HEK293 (cell line): Measurements from ENCODE around the gene DGUOK.

Experiments
- CTCF ChIA-PET: fragments of 350-600 bp; formaldehyde crosslinking; extraction: SDS; loops from one replicate; lab custom pipeline; 2021; ENCODE audit warnings: antibody characterized with exemption; lab: Yijun Ruan, JAX
- POLR2A ChIA-PET: fragments of 300-600 bp; formaldehyde crosslinking; extraction: SDS; loops from one replicate; lab custom pipeline; 2020; ENCODE audit warnings: antibody characterized with exemption, inconsistent platforms; lab: Yijun Ruan, JAX
- H3K27ac ChIP-seq: fragments of 200-500 bp; sonication (Bioruptor generic); 2 replicates; pipeline ENCODE4 v1.5.1; 2014; ENCODE audit warnings: low read depth, low read length, control low read depth, inconsistent platforms; ENCODE audit errors: extremely low read depth
- H3K36me3 ChIP-seq, 2 experiments: fragments of 200-500 bp in 1 of 2; sonication (Bioruptor generic) in 1 of 2; 1 replicate in 1 of 2; 2 replicates in 1 of 2; pipeline ENCODE4 v1.5.1; 2014 to 2017; ENCODE audit warnings: inconsistent platforms in 2 of 2, low read length in 2 of 2; ENCODE audit not compliant: control insufficient read depth in 2 of 2, insufficient read depth in 1 of 2
- H3K4me1 ChIP-seq: fragments of 200-500 bp; sonication (Bioruptor generic); 2 replicates; pipeline ENCODE4 v1.5.1; 2014; ENCODE audit warnings: mild to moderate bottlenecking, low read length, inconsistent platforms; ENCODE audit not compliant: control insufficient read depth, insufficient read depth
- H3K4me3 ChIP-seq: 2 replicates; pipeline ENCODE4 v1.5.1; 2011; ENCODE audit warnings: low read depth, mild to moderate bottlenecking, control low read depth, low read length, moderate library complexity
- H3K9me3 ChIP-seq: fragments of 200-500 bp; sonication (Bioruptor generic); 2 replicates; pipeline ENCODE4 v1.5.1; 2014; ENCODE audit warnings: low read depth, low read length, inconsistent platforms; ENCODE audit not compliant: control insufficient read depth, insufficient read depth
- MEIS1 ChIP-seq: sonication (generic); formaldehyde crosslinking; IDR thresholded peaks from 2 replicates; pipeline ENCODE4 v1.8.1; 2022; ENCODE audit warnings: missing genetic modification reagents, mild to moderate bottlenecking, borderline replicate concordance
- RBAK ChIP-seq: fragments of 450-650 bp; formaldehyde crosslinking; IDR thresholded peaks from 2 replicates; pipeline ENCODE4 v1.5.1; 2016; ENCODE audit warnings: missing biosample characterization, missing genetic modification characterization
- SCRT2 ChIP-seq: fragments of 450-650 bp; formaldehyde crosslinking; IDR thresholded peaks from 2 replicates; pipeline ENCODE4 v1.5.1; 2016; ENCODE audit warnings: missing biosample characterization, missing genetic modification characterization
- ZFP37 ChIP-seq: fragments of 450-650 bp; formaldehyde crosslinking; IDR thresholded peaks from 2 replicates; pipeline ENCODE4 v1.5.1; 2016; ENCODE audit warnings: missing biosample characterization, missing genetic modification characterization
- ZNF10 ChIP-seq: fragments of 450-650 bp; formaldehyde crosslinking; IDR thresholded peaks from 2 replicates; pipeline ENCODE4 v1.5.1; 2017; ENCODE audit warnings: missing biosample characterization, missing genetic modification characterization
- ZNF16 ChIP-seq: fragments of 450-650 bp; formaldehyde crosslinking; IDR thresholded peaks from 2 replicates; pipeline ENCODE4 v1.5.1; 2016; ENCODE audit warnings: low read depth, missing biosample characterization, missing genetic modification characterization
- ZNF239 ChIP-seq: fragments of 450-650 bp; formaldehyde crosslinking; IDR thresholded peaks from 2 replicates; pipeline ENCODE4 v1.5.1; 2016; ENCODE audit warnings: missing biosample characterization, missing genetic modification characterization
- ZNF335 ChIP-seq: fragments of 450-650 bp; formaldehyde crosslinking; conservative IDR thresholded peaks from 2 replicates; pipeline ENCODE4 v1.5.1; 2016; ENCODE audit warnings: missing biosample characterization, missing genetic modification characterization
- ZNF394 ChIP-seq: fragments of 450-650 bp; formaldehyde crosslinking; IDR thresholded peaks from 2 replicates; pipeline ENCODE4 v1.5.1; 2016; ENCODE audit warnings: missing biosample characterization, missing genetic modification characterization, mild to moderate bottlenecking, moderate library complexity, borderline replicate concordance
- ZNF404 ChIP-seq: fragments of 450-650 bp; formaldehyde crosslinking; IDR thresholded peaks from 2 replicates; pipeline ENCODE4 v1.5.1; 2017; ENCODE audit warnings: missing biosample characterization, missing genetic modification characterization
- ZNF423 ChIP-seq: fragments of 450-650 bp; formaldehyde crosslinking; IDR thresholded peaks from 2 replicates; pipeline ENCODE4 v1.5.1; 2016; ENCODE audit warnings: missing biosample characterization, missing genetic modification characterization
- ZNF426 ChIP-seq: fragments of 450-650 bp; formaldehyde crosslinking; IDR thresholded peaks from 2 replicates; pipeline ENCODE4 v1.5.1; 2017; ENCODE audit warnings: missing biosample characterization, missing genetic modification characterization, mild to moderate bottlenecking, inconsistent platforms, moderate library complexity
- ZNF707 ChIP-seq: fragments of 450-650 bp; formaldehyde crosslinking; IDR thresholded peaks from 2 replicates; pipeline ENCODE4 v1.5.1; 2016; ENCODE audit warnings: missing biosample characterization, missing genetic modification characterization
- TF ChIP-seq, protein P1 (sequence below): fragments of 450-650 bp; formaldehyde crosslinking; IDR thresholded peaks from 2 replicates; pipeline ENCODE4 v1.5.1; 2016; ENCODE audit warnings: missing biosample characterization, missing genetic modification characterization, borderline replicate concordance
- TF ChIP-seq, protein P2 (sequence below): fragments of 450-650 bp; formaldehyde crosslinking; IDR thresholded peaks from 2 replicates; pipeline ENCODE4 v1.5.1; 2016; ENCODE audit warnings: missing biosample characterization, missing genetic modification characterization
- TF ChIP-seq, protein P3 (sequence below): fragments of 450-650 bp; formaldehyde crosslinking; IDR thresholded peaks from 2 replicates; pipeline ENCODE4 v1.5.1; 2016; ENCODE audit warnings: missing biosample characterization, missing genetic modification characterization, low read depth
- TF ChIP-seq, protein P4 (sequence below): fragments of 450-650 bp; formaldehyde crosslinking; IDR thresholded peaks from 2 replicates; pipeline ENCODE4 v1.5.1; 2016; ENCODE audit warnings: missing biosample characterization, missing genetic modification characterization
- TF ChIP-seq, protein P5 (sequence below): fragments of 450-650 bp; formaldehyde crosslinking; IDR thresholded peaks from 2 replicates; pipeline ENCODE4 v1.5.1; 2016; ENCODE audit warnings: missing biosample characterization, missing genetic modification characterization
- TF ChIP-seq, protein P6 (sequence below): fragments of 450-650 bp; formaldehyde crosslinking; IDR thresholded peaks from 2 replicates; pipeline ENCODE4 v1.5.1; 2016; ENCODE audit warnings: missing biosample characterization, missing genetic modification characterization, borderline replicate concordance

The DGUOK gene

DNA sequence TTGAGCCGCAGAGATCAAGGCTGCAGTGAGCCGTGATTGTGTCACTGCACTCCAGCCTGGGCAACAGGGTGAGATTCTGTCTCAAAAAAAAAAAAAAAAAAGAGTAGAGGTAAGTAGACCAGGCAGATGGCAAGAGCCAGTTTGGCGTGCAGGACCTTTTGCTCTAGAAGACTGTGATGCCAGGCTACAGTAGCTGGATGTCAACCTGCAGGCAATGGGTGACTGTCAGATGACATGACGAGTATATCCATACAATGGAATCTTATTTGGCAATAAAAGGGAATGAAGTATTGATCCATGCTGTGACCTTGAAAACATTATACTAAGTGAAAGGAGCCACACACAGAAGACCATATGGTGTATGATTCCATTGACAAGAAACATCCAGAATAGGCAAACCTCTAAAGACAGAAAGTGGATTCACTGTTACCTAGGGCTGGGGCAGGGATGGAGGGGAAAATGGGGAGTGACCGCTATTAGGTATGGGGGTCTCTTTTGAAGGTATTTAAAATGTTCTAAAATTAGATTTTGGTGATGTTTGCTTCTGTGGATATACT lies 11.2 kb upstream of the DGUOK start:
- no peaks in the 10 kb centered on the region for H3K36me3 ChIP-seq
- no peak overlapping the region for H3K27ac ChIP-seq
- H3K4me1 ChIP-seq, result no peaks in the 10 kb centered on the region
- ChIA-PET POLR2A (no interaction called here), CTCF (interaction anchor here (0.6 kb wide), 1 partner anchor 142 kb away, joined by 3 read pairs; no protein-coding TSS in a partner anchor)
- TF ChIP-seq, protein P1, sequence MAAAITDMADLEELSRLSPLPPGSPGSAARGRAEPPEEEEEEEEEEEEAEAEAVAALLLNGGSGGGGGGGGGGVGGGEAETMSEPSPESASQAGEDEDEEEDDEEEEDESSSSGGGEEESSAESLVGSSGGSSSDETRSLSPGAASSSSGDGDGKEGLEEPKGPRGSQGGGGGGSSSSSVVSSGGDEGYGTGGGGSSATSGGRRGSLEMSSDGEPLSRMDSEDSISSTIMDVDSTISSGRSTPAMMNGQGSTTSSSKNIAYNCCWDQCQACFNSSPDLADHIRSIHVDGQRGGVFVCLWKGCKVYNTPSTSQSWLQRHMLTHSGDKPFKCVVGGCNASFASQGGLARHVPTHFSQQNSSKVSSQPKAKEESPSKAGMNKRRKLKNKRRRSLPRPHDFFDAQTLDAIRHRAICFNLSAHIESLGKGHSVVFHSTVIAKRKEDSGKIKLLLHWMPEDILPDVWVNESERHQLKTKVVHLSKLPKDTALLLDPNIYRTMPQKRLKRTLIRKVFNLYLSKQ (tag by site-specific recombination), result no peak
- TF ChIP-seq, protein P2, sequence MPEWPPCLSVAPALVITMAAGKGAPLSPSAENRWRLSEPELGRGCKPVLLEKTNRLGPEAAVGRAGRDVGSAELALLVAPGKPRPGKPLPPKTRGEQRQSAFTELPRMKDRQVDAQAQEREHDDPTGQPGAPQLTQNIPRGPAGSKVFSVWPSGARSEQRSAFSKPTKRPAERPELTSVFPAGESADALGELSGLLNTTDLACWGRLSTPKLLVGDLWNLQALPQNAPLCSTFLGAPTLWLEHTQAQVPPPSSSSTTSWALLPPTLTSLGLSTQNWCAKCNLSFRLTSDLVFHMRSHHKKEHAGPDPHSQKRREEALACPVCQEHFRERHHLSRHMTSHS (tag by site-specific recombination), result no peak
- TF ChIP-seq, protein P3, sequence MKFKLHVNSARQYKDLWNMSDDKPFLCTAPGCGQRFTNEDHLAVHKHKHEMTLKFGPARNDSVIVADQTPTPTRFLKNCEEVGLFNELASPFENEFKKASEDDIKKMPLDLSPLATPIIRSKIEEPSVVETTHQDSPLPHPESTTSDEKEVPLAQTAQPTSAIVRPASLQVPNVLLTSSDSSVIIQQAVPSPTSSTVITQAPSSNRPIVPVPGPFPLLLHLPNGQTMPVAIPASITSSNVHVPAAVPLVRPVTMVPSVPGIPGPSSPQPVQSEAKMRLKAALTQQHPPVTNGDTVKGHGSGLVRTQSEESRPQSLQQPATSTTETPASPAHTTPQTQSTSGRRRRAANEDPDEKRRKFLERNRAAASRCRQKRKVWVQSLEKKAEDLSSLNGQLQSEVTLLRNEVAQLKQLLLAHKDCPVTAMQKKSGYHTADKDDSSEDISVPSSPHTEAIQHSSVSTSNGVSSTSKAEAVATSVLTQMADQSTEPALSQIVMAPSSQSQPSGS, result no peak
- TF ChIP-seq ZNF10 (no peak), ZNF423 (tag by site-specific recombination) (no peak), ZNF239 (tag by site-specific recombination) (no peak), ZNF335 (tag by site-specific recombination) (no peak), SCRT2 (no peak), ZNF707 (tag by site-specific recombination) (no peak), ZNF16 (tag by site-specific recombination) (no peak), ZFP37 (tag by site-specific recombination) (no peak)
- TF ChIP-seq, protein P4, sequence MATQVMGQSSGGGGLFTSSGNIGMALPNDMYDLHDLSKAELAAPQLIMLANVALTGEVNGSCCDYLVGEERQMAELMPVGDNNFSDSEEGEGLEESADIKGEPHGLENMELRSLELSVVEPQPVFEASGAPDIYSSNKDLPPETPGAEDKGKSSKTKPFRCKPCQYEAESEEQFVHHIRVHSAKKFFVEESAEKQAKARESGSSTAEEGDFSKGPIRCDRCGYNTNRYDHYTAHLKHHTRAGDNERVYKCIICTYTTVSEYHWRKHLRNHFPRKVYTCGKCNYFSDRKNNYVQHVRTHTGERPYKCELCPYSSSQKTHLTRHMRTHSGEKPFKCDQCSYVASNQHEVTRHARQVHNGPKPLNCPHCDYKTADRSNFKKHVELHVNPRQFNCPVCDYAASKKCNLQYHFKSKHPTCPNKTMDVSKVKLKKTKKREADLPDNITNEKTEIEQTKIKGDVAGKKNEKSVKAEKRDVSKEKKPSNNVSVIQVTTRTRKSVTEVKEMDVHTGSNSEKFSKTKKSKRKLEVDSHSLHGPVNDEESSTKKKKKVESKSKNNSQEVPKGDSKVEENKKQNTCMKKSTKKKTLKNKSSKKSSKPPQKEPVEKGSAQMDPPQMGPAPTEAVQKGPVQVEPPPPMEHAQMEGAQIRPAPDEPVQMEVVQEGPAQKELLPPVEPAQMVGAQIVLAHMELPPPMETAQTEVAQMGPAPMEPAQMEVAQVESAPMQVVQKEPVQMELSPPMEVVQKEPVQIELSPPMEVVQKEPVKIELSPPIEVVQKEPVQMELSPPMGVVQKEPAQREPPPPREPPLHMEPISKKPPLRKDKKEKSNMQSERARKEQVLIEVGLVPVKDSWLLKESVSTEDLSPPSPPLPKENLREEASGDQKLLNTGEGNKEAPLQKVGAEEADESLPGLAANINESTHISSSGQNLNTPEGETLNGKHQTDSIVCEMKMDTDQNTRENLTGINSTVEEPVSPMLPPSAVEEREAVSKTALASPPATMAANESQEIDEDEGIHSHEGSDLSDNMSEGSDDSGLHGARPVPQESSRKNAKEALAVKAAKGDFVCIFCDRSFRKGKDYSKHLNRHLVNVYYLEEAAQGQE (tag by site-specific recombination), result no peak
- H3K4me3 ChIP-seq, result no peak overlapping the region
- no peaks in the 10 kb centered on the region for H3K9me3 ChIP-seq

DNA sequence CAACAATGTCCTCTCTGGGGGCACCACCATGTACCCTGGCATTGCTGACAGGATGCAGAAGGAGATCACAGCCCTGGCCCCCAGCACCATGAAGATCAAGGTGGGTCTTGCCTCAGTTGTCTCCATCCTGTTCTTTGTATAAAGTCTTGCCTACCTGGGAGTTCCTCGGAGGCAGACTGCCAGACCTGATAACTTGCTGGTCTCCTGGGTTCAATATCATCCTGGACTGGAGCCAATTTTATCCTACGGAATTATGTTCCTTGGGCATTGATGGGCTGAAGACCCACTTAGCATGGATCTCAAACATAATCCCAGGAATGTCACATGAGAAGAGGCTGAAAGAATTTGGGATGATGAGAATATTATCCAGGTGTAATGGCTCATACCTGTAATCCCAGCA lies 10.0 kb upstream of the DGUOK start:
- CTCF ChIA-PET, result interaction anchor here (0.6 kb wide), 1 partner anchor 234 kb away, joined by 3 read pairs; no protein-coding TSS in a partner anchor
- H3K27ac ChIP-seq, result no peak overlapping the region
- TF ChIP-seq ZNF404 (tag by site-specific recombination), result no peak
- TF ChIP-seq ZNF426 (tag by site-specific recombination), result no peak
- TF ChIP-seq RBAK (tag by site-specific recombination), result no peak
- TF ChIP-seq, protein P5, sequence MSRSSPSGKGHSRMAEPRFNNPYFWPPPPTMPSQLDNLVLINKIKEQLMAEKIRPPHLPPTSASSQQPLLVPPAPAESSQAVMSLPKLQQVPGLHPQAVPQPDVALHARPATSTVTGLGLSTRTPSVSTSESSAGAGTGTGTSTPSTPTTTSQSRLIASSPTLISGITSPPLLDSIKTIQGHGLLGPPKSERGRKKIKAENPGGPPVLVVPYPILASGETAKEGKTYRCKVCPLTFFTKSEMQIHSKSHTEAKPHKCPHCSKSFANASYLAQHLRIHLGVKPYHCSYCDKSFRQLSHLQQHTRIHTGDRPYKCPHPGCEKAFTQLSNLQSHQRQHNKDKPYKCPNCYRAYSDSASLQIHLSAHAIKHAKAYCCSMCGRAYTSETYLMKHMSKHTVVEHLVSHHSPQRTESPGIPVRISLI (tag by site-specific recombination), result no peak
- no peak for TF ChIP-seq ZNF394 (tag by site-specific recombination)
- TF ChIP-seq MEIS1, result no peak
- TF ChIP-seq, protein P6, sequence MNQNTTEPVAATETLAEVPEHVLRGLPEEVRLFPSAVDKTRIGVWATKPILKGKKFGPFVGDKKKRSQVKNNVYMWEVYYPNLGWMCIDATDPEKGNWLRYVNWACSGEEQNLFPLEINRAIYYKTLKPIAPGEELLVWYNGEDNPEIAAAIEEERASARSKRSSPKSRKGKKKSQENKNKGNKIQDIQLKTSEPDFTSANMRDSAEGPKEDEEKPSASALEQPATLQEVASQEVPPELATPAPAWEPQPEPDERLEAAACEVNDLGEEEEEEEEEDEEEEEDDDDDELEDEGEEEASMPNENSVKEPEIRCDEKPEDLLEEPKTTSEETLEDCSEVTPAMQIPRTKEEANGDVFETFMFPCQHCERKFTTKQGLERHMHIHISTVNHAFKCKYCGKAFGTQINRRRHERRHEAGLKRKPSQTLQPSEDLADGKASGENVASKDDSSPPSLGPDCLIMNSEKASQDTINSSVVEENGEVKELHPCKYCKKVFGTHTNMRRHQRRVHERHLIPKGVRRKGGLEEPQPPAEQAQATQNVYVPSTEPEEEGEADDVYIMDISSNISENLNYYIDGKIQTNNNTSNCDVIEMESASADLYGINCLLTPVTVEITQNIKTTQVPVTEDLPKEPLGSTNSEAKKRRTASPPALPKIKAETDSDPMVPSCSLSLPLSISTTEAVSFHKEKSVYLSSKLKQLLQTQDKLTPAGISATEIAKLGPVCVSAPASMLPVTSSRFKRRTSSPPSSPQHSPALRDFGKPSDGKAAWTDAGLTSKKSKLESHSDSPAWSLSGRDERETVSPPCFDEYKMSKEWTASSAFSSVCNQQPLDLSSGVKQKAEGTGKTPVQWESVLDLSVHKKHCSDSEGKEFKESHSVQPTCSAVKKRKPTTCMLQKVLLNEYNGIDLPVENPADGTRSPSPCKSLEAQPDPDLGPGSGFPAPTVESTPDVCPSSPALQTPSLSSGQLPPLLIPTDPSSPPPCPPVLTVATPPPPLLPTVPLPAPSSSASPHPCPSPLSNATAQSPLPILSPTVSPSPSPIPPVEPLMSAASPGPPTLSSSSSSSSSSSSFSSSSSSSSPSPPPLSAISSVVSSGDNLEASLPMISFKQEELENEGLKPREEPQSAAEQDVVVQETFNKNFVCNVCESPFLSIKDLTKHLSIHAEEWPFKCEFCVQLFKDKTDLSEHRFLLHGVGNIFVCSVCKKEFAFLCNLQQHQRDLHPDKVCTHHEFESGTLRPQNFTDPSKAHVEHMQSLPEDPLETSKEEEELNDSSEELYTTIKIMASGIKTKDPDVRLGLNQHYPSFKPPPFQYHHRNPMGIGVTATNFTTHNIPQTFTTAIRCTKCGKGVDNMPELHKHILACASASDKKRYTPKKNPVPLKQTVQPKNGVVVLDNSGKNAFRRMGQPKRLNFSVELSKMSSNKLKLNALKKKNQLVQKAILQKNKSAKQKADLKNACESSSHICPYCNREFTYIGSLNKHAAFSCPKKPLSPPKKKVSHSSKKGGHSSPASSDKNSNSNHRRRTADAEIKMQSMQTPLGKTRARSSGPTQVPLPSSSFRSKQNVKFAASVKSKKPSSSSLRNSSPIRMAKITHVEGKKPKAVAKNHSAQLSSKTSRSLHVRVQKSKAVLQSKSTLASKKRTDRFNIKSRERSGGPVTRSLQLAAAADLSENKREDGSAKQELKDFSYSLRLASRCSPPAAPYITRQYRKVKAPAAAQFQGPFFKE (tag by site-specific recombination), result no peak
- TF ChIP-seq, all 188 proteins: peak for 0
- Histone ChIP-seq H3K9me3 (no peaks in the 10 kb centered on the region), H3K4me3 (no peak overlapping the region), H3K4me1 (no peaks in the 10 kb centered on the region), H3K36me3 (no peaks in the 10 kb centered on the region)
- POLR2A ChIA-PET, result interaction anchor here (1.0 kb wide), 1 partner anchor 282 kb away, joined by 3 read pairs; the partner anchor contains the start of gene MTHFD2
